Fibroblast of lung (primary cell): ENCODE results near the gene CORO1C.

Source experiments
- EZH2 ChIP-seq: IDR thresholded peaks from 2 replicates; pipeline ENCODE4 v1.5.1; 2012; ENCODE audit warnings: low read length, control low read depth, mild to moderate bottlenecking; ENCODE audit errors: missing control alignments
- TF ChIP-seq, protein P1 (sequence below), 2 donors: IDR thresholded peaks in 1 of 2; conservative IDR thresholded peaks in 1 of 2; 1 replicate in 1 of 2; 2 replicates in 1 of 2; pipeline ENCODE4 v1.5.1; 2011 to 2012; ENCODE audit warnings: low read length in 2 of 2, control low read depth in 1 of 2, inconsistent platforms in 1 of 2, low read depth in 1 of 2, mild to moderate bottlenecking in 1 of 2

DNA sequence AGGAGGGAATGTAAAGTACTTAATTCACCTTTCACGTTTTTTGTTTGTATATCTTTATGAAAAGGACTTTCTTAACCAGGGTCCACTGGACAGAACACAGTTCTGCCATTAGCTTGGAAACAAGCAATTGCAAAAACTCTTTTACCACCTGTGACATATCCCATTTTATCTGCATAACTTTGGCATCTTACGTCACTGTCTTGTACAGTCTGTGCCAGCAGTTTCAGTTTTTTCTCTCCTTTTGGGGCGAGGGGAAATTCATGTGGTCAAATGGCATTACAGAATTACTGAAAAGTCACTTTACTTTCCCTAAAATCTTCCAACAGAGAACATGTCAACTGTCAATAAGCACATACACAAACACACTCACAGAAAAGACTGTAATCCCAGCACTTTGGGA, 53.9 kb downstream of the CORO1C start:
- TF ChIP-seq, protein P1, sequence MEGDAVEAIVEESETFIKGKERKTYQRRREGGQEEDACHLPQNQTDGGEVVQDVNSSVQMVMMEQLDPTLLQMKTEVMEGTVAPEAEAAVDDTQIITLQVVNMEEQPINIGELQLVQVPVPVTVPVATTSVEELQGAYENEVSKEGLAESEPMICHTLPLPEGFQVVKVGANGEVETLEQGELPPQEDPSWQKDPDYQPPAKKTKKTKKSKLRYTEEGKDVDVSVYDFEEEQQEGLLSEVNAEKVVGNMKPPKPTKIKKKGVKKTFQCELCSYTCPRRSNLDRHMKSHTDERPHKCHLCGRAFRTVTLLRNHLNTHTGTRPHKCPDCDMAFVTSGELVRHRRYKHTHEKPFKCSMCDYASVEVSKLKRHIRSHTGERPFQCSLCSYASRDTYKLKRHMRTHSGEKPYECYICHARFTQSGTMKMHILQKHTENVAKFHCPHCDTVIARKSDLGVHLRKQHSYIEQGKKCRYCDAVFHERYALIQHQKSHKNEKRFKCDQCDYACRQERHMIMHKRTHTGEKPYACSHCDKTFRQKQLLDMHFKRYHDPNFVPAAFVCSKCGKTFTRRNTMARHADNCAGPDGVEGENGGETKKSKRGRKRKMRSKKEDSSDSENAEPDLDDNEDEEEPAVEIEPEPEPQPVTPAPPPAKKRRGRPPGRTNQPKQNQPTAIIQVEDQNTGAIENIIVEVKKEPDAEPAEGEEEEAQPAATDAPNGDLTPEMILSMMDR (conservative IDR thresholded peaks at IDR 0.05 in 1 of 2, IDR thresholded peaks at IDR 0.05 in 1 of 2; ENCODE audit: low read depth in 1 of 2, low read length in 2 of 2): no peak
- TF ChIP-seq EZH2: no peak
